Ammon's horn (tissue), 1 donor: ENCODE measurements around the gene AP3B1.

Experiments used
- DNase-seq: peaks from one replicate; pipeline ENCODE4 v3.0.0-alpha.2; 2016; ENCODE audit warnings: low spot score

Gene AP3B1

GRCh38 chr5:78294248-78295034 lies at the start of gene AP3B1:
TSS of gene AP3B1 (minus strand) at chr5:78294698. CDS start at chr5:78294579, 119 bp downstream.
- DNase-seq: peak; percentile 96

- DNase-seq: no peak
Measured at GRCh38 chr5:78341440-78341839, 46.9 kb upstream of the AP3B1 start.

- DNase-seq: no peak
Measured at GRCh38 chr5:78339617-78340436, 45.3 kb upstream of the AP3B1 start.

GRCh38 chr5:78336698-78337097 lies 42.2 kb upstream of the AP3B1 start:
- DNase-seq: no peak

GRCh38 chr5:78335976-78336375 lies 41.5 kb upstream of the AP3B1 start:
- DNase-seq: no peak

GRCh38 chr5:78334811-78335210 lies 40.3 kb upstream of the AP3B1 start:
- DNase-seq: no peak

- no peak for DNase-seq
Measured at GRCh38 chr5:78331523-78332080, 37.1 kb upstream of the AP3B1 start.

GRCh38 chr5:78328585-78329173 lies 34.2 kb upstream of the AP3B1 start:
- no peak for DNase-seq

GRCh38 chr5:78327761-78328510 lies 33.4 kb upstream of the AP3B1 start:
- no peak for DNase-seq

- DNase-seq: no peak
Measured at GRCh38 chr5:78326930-78327329, 32.4 kb upstream of the AP3B1 start.

- no peak for DNase-seq
Measured at GRCh38 chr5:78323241-78323640, 28.7 kb upstream of the AP3B1 start.

GRCh38 chr5:78320401-78320800 lies 25.9 kb upstream of the AP3B1 start:
- peak; percentile 45 for DNase-seq

- no peak for DNase-seq
Measured at GRCh38 chr5:78318337-78318736, 23.8 kb upstream of the AP3B1 start.

- DNase-seq: no peak
Measured at GRCh38 chr5:78317515-78317914, 23.0 kb upstream of the AP3B1 start.

GRCh38 chr5:78308703-78309102 lies 14.2 kb upstream of the AP3B1 start:
- no peak for DNase-seq

- DNase-seq: no peak
Measured at GRCh38 chr5:78300464-78301045, 6.1 kb upstream of the AP3B1 start.

- no peak for DNase-seq
Measured at GRCh38 chr5:78295035-78295961, 800 bp upstream of the AP3B1 start.

- no peak for DNase-seq
Measured at GRCh38 chr5:78293851-78294247, 649 bp downstream of the AP3B1 start.

- no peak for DNase-seq
Measured at GRCh38 chr5:78291687-78292086, 2.8 kb downstream of the AP3B1 start.

GRCh38 chr5:78289911-78290310 lies 4.6 kb downstream of the AP3B1 start:
- no peak for DNase-seq
